Activated CD4-positive, alpha-beta T cell treated with anti-CD3 and anti-CD28 coated beads, Interleukin-2, amount 50 U/mL, for 24 hours (primary cell): ENCODE measurements around the gene PROCA1.

ENCODE experiments used
- DNase-seq, 2 donors: peaks; one replicate each; pipeline ENCODE4 v3.0.0-alpha.2; 2020; ENCODE audit warnings: low read depth in 1 of 2, low spot score in 1 of 2

Gene PROCA1, protein sequence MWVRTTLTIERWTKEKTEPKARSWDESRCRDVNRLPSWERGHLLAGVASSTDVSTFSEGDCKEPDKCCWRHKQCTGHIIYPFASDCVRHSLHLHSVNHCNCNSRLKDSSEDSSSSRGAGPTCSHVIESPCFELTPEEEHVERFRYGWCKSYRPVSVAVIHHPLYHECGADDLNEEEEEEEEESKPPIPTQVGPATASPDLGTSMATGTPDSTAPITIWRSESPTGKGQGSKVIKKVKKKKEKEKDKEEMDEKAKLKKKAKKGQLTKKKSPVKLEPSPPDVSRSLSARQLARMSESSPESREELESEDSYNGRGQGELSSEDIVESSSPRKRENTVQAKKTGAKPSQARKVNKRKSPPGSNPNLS

DNA sequence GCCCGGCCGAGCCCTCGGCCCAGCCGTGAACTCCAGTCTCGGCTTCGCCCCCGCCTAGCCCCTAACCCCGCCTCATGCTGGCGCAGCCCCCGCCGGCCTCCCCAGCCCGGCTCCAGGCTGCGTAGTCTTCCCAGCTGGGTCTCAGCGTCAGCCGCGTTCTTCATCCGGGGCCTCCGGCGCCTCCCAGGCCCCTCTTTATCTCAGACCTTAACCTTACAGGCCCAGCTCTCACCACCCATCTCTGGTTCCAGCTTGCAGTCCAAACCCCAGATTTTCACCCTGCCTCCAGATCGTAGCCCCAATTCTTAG is at the start of gene PROCA1:
Gene PROCA1 (minus strand): TSS at position 166 of the 309 bp plus-strand sequence. CDS start 228 bp downstream, outside the sequence.
- DNase-seq, result no peak

DNA sequence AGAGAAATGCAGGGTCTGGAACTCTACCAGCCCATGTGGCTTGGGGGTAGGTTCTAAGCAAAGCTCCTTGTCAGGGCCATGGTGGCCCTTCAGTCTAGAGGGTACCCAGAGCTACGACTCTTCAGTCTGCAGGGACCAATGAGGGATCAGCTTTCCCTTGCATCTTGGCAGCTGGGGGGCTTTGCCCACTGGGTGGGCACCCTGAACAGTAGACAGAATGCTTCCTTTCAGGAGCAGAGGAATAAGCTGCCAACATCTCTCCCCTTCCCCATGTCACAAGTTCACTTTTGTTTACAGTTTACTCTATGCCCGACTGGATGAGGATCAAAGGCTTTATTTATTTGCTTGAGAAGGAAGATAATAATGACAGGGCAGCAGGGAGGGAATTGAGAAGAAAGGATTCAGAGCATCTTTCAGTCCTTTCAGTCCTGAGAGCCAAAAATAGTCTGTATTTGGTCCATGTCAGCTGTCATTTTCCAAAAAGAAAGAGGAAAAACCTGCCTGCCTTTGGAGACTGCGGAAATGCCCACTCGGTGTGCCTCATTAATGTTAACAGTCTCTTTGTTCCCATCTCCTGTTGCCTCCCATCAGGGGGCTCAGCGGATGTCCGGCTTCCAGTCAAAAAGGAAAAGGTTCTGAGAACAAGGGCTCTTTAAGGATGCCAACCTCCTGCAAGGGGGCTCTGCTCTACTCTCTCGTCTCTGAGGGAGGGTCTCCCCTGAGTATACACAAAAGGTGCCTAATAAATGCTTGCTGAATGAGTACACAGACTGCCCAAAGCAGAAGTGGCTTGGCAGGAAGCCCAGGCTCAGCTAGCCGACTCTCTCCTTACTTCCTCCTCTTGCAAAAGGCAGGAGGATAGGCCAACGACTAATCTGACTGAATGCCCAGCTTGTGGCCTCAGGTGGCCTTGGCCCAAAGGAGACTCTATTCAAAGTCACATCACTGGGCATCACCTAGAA is 49.2 kb upstream of the PROCA1 start:
- no peak for DNase-seq

DNA sequence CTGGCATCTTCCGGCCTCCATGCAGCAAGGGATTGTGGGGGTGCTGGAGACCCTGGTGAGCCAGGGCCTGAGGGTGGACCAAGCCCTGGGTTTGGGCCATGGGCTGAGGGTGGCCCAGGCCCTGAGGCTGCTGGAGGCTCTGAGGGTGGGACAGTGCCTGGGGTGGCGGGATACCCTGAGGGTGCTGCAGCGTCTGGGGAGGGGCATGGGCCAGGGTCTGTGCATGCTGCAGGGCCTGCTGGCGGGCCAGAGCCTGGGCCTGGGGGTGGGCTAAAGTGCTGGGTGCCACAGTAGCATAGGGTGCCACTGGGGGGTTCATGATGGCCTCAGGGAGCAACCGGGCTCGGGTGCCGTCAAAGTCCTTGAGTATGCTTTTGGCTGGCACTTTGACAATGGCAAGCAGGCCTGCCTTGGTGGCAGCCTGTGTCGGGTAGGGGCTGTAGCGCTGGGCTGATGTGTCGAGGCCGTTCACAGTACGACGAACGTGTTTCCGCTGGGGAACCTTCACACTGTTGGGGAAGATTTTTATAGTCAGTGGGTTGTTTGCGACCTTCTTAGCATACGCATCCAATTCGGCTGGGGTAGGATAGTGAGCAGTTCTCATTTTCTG is 47.7 kb upstream of the PROCA1 start:
- no peak for DNase-seq

DNA sequence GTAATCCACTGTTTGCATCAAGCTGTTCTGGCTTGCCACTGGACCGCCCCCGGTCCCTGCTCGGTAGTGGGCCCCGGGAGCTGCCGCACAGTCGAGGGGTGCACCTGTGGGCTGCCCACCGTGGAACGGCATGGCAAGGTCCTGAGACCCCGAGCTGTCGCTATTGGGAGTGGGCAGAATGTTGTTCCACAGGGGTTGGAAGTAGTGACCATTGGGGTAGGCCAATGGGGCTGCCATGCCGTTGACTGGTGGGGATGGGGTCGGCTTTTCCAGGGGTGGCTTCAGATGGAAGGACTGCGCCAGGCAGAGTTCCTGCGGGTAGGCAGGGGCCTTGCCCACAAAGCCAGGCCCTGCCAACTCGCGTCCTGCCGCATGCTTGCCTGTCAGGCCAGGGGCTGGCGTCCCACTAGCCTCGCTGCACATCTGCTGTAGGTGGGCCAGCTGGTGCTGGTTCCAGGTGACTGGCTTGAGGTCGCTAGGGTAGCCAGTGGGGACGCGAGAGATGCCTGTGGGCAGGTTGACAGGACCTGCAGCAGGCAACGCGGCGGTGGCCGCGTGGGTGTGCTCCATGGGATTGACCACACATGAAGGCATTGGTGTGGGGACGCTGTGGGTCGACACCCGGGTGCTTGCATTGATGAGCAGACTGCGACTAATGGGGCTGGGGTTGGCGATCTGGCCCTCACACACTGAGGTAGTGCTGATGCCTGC is 46.9 kb upstream of the PROCA1 start:
- DNase-seq, result no peak

DNA sequence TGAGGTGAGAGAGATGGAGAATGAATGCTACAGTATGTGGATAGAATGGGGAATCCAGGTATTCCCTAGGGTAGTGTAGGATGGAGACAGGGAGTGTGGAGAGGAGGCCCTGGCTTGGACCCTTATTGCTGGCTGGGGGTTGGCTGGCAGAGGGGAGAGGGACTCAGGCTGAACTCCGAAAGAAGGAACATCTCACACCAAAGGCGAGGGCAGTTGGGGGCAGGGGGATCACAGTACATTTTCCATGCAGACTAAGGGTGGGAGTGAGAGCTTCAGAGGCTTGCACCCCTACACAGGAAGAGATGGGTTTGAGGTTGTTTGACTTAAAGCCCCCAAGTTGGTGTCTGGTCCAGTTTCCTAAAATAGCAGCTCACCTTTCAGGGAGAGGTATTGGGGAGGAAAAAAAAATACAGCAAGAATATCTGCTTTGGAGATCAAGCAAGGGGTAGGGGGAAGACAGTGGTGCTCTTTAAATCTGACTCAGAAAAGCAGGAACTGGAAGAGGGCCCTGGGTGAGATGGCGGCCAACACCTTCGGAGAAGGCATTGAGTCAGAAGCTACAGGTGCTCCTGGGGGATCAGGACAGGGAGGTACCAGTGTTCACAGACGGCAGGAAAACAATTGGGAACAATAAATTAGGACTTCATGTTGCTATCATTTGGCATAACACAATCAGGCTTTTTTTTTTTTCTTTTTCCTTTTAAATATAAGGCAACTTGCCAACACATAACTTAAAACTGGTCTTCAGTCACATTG is 44.5 kb upstream of the PROCA1 start:
- DNase-seq, result no peak

DNA sequence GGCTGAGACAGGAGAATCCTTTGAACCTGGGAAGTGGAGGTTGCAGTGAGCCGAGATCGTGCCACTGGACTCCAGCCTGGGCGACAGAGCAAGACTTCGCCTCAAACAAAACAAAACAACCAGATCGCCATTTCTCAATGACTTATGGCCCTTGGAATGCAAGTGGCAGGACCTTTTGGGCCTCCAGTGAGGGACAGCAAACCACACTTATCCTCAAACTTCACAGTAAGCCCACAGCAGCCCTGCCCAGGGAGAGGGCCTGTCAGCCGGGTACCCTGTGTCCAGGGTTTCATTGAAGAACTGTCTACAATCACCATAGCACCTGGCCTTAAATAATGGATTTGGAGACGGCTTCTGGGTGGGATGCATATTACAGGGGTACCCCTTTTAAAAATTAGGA is 43.8 kb upstream of the PROCA1 start:
- DNase-seq, result no peak

DNA sequence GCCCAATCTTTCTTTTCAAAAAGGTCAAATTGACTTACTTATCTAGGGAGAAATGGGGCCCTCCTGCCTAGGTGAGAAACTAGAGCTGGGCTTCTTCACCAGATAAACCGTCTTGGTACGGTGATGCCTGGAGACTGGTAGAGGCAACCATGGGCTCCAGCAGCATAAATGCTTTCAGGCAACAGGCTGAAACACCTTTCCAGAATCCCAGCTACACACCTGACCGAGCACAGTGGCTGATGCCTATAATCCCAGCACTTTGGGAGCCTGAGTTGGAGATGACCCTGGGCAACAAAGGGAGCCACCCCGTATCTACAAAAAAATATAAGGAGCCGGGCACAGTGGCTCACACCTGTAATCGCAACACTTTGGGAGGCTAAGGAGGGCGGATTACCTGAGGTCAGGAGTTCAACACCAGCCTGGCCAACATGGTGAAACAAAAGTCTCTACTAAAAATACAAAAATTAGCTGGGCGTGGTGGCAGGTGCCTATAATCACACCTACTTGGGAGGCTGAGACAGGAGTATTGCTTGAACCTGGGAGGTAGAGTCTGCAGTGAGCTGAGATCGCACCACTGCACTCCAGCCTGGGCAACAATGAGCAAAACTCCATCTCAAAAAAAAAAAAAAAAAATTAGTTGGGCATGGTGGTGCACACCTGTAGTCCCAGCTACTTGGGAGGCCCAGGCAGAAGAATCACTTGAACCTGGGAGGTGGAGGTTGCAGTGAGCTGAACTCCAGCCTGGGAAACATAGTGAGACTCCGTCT is 40.1 kb upstream of the PROCA1 start:
- no peak for DNase-seq

DNA sequence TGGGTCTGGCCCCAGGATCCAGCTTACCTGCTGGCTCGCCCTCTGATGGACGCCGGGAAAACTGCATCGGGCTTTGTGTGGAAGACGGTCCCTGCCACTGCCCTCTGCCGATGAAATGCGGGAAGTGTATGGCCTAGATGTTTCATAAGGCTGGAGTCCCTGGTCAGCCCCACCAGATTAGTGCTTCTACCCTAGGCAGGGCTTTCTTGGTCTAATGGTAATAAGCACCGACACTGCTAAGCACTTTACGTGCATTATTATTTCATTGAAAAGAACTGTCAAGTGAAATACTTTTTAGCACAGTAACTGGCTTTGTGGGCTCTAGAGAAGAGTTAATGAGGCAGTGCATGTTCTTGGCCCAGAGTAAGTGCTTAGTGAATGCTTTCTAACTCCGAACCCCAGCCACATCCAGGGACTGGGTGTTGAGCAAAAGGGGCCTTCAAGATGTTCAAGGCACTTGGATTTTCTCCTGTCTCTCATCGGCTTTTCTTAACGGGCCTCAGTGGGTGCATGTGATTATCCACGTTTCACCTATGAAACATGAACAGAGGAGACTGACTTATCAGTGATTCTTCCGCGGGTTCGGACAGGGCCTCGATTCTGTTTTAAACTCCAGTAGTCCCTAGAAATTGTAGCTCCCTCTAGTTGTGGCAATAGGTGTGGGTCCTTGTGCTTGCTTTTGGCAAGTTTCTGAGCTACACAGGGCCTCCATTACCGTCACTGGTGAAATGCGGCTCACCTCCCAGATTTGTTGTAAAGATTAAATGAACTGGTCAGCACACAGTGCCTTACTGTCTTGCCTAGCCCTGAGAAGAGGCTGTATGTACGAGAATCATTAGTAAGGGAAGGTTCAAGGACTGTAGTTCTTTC is 38.7 kb upstream of the PROCA1 start:
- peak; percentile 74 to 85 for DNase-seq

DNA sequence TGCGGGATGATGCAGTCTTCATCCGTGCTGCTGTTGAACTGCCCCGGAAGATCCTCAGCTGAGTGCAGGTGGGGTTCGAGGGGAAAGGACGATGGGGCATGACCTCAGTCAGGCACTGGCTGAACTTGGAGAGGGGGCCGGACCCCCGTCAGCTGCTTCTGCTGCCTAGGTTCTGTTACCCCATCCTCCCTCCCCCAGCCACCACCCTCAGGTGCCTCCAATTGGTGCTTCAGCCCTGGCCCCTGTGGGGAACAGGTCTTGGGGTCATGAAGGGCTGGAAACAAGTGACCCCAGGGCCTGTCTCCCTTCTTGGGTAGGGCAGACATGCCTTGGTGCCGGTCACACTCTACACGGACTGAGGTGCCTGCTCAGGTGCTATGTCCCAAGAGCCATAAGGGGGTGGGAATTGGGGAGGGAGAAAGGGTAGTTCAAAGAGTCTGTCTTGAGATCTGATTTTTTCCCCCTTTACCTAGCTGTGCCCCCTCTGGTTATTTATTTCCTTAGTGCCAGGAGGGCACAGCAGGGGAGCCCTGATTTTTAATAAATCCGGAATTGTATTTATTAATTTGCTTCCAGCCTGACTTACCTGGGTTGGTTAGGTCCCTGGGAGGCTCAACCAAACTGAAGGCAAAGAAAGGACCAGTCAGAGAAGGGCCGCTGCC is 38.0 kb upstream of the PROCA1 start:
- no peak for DNase-seq

DNA sequence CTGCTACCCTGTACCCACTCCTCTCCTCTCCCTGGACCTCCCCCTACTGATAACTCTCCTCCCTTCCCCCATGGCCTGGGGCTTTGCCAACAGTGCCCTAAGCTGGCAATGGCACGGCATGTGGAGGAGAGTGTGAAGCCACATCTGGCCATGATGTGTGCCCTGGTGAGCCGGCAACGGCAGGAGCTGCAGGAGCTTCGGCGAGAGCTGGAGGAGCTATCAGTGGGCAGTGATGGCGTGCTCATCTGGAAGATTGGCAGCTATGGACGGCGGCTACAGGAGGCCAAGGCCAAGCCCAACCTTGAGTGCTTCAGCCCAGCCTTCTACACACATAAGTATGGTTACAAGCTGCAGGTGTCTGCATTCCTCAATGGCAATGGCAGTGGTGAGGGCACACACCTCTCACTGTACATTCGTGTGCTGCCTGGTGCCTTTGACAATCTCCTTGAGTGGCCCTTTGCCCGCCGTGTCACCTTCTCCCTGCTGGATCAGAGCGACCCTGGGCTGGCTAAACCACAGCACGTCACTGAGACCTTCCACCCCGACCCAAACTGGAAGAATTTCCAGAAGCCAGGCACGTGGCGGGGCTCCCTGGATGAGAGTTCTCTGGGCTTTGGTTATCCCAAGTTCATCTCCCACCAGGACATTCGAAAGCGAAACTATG is 37.3 kb upstream of the PROCA1 start:
- DNase-seq, result no peak

DNA sequence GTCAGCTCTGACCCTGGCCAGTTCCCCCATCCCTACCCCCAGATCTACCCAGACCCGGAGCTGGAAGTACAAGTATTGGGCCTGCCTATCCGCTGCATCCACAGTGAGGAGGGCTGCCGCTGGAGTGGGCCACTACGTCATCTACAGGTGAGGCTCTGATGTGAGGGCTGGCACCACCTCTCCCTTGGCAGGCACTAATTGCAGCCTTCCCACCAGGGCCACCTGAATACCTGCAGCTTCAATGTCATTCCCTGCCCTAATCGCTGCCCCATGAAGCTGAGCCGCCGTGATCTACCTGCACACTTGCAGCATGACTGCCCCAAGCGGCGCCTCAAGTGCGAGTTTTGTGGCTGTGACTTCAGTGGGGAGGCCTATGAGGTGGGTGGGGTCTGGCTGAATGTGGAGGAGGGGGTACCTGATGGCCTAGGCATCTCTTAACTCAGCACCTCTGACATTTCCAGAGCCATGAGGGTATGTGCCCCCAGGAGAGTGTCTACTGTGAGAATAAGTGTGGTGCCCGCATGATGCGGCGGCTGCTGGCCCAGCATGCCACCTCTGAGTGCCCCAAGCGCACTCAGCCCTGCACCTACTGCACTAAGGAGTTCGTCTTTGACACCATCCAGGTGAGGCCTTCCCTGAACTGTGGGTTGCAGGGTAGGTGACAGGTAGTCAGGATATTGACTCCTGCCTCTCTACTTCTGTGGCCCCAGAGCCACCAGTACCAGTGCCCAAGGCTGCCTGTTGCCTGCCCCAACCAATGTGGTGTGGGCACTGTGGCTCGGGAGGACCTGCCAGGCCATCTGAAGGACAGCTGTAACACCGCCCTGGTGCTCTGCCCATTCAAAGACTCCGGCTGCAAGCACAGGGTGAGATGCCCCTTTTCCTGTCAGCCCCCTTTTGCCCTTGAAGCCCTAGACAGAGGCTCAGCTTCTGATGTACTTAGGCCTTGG is 36.4 kb upstream of the PROCA1 start:
- no peak for DNase-seq

DNA sequence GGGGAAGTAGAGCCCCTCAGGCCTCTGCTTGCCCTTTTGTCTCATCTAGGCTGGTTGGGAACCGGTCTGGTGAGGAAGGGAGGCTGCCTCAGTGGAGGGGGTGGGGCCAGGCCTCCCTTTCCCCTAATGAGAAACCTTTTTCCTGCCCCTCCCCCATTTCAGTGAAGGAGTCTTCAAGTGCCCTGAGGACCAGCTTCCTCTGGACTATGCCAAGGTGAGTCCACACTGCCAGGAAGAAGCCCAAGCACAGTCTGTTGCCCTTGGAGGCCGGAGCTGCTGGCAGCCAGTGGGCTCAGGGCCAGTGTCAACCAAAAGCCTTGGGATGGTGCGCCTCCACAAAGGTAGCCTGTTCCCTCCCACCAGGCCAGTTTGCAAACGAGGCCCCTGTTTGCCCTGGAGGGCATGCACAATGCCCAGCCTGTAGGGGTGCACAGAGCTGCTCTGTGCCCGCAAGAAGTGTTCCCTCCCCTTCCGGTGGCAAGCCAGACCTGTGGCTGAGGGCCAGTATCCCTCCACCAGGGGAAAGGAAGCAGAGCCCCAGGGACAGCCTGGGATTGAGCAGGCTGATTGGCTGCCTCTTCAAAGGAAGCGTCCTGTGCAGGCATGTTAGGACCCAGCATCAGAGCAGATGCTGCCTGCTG is 35.5 kb upstream of the PROCA1 start:
- no peak for DNase-seq

DNA sequence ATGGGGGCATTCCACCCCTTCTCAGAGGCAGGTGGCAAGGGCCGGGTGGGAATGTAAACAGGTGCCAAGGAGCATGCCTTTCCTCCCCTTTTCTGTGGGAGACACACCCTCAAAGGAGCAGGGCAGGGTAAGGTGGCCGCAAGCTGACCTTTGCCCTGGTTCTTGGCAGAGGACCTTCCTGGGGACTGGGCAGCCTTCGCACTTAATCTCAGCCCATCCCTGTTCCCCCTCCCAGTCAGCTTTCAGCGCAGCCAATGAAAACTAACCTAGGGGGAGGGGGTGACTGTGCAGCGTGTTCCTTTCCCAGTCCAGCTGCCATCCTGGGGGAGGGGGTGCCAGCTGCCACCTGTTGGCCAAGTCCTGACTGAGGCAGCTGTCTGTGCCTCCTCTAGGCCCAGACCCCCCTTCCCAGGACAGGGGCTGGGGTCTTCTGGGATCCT is 34.9 kb upstream of the PROCA1 start:
- no peak for DNase-seq

DNA sequence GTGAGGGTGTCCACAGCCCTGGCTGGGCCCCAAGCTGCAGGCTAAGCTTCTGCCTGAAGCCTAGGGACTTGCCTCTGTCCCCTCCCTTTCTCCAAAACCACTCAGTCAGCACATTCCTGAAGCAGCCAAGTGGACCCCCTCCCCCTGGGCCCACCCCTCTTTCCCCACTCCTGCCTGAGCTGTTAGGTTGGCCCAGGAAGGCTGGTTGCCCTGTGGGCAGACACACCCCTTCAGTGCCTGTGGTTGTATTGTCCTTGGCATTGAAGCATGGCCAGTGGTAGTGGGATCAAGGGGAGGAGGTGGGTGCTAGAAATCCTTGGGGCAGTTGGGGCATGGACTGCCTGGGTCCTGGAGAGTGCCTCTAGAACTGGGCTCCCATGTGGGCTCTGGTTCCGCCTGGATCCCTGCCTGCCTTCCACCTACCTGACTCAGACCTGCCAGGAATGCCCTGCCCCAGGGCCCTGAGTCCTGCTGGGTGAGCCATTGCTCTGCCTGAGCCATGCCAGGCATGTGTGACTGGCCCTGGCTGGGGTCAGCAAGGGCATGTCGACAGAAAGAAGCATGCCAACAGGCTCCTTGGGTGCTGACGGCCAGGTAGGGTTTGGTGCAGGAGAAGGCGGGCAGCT is 34.2 kb upstream of the PROCA1 start:
- DNase-seq, result no peak

DNA sequence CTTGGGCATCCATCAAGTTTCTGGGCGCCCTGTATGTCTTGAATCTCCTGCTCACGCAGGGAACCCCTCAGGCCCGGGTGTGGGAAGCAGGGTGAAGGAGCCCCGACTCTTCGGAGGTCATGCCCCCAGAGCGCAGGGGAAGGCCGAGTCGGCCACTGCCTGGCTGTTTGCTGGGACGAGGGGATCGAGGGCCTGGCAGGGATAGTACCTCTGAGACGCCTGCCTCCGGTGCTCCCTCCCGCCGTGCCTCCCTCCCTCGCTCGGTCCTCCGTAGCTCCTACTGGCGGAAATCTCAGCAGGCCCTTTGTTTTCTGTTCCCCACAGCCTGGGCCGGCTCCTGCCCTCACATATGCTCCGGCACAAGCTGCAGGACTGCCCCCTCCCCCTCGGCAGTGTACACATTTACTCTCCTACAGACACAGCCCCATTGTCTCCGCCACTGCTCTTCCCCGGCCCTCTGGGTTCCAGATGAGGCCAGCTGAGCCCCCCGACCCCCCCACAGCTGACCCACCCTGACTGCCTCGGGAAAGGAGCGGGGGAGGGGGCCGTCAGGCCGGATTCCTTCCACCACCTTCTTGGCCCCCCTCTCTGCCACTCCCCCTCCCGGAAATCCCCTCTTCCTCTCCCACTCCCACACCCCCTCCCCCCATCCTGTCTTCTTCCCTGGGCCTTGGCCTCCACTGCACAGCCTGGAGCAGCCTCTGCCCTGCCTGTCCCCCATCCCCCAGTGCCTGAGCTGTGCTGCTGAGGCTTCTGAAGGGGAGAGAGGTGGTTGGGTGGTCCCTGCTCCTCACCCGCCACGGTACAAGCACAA is 33.5 kb upstream of the PROCA1 start:
- DNase-seq, result no peak
